HL-60 (cell line): ENCODE measurements around the gene LIX1.

Source experiments
- CTCF ChIP-seq: IDR thresholded peaks from one replicate; pipeline ENCODE4 v1.5.1; 2011; ENCODE audit warnings: low read length, control low read depth, inconsistent platforms; ENCODE audit not compliant: insufficient read depth
- POLR2AphosphoS5 ChIP-seq: IDR thresholded peaks from 2 replicates; pipeline ENCODE4 v1.6.1; 2012; ENCODE audit warnings: low read depth
- SPI1 ChIP-seq: IDR thresholded peaks from 2 replicates; pipeline ENCODE4 v1.6.1; 2012; ENCODE audit warnings: low read depth, mild to moderate bottlenecking, borderline replicate concordance

GRCh38 chr5:97096846-97097245 lies 45.6 kb downstream of the LIX1 start:
- TF ChIP-seq CTCF, result no peak
- no peak for TF ChIP-seq POLR2AphosphoS5
- no peak for TF ChIP-seq SPI1
